AML-193 (cell line): ENCODE data around the gene SLC25A12.
"Not testable (repeated sequence)": the region's sequence is repeated elsewhere in the genome, so short reads cannot be mapped to it uniquely, and the experiment has no call there.

Experiments used
- DNase-seq, 2 experiments: peaks; one replicate each; lab custom pipeline; 2025; lab: John Stamatoyannopoulos, UW

The SLC25A12 gene, protein sequence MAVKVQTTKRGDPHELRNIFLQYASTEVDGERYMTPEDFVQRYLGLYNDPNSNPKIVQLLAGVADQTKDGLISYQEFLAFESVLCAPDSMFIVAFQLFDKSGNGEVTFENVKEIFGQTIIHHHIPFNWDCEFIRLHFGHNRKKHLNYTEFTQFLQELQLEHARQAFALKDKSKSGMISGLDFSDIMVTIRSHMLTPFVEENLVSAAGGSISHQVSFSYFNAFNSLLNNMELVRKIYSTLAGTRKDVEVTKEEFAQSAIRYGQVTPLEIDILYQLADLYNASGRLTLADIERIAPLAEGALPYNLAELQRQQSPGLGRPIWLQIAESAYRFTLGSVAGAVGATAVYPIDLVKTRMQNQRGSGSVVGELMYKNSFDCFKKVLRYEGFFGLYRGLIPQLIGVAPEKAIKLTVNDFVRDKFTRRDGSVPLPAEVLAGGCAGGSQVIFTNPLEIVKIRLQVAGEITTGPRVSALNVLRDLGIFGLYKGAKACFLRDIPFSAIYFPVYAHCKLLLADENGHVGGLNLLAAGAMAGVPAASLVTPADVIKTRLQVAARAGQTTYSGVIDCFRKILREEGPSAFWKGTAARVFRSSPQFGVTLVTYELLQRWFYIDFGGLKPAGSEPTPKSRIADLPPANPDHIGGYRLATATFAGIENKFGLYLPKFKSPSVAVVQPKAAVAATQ

DNA sequence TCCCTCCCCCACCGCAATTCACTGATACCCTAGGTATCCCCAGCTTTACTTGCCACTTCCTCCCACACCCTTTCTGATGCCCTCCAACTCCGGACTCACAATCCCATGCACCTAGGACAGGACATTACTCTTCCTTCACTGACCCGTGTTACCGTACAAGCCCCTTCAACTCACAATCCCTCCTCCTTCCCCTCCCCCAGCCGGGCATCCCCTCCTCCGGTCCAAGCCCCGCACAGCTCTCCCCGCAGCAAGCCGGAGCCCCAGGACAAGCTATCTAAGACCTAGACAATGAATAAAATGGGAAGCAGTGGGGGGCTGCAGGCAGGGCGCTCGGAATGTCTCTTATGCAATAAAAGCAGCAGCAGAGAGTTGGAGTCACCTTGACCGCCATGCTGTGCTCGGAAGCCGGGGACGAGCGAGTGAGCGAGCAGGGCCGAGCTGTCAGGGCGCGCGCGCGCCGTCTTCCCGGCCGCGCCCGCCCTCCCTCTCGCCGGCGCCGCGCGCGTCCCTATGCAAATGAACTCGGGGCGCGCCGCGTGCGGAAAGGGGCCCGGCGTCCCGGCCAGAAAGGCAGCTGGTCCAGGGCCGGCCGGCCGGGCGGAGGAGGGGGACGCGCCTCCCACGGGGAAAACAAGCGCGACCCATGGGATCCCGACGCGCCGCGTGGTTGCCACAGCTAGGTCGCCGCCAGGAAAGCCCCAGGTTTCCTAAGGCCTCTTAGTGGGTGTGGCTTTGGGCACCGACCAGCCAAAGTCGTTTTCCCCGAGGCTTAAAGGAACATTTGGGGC is at the start of gene SLC25A12:
Gene SLC25A12 (minus strand): TSS at position 421 of the 788 bp plus-strand sequence. CDS start 30 bp downstream, at position 391.
- DNase-seq: peak; percentile 84 to 85

DNA sequence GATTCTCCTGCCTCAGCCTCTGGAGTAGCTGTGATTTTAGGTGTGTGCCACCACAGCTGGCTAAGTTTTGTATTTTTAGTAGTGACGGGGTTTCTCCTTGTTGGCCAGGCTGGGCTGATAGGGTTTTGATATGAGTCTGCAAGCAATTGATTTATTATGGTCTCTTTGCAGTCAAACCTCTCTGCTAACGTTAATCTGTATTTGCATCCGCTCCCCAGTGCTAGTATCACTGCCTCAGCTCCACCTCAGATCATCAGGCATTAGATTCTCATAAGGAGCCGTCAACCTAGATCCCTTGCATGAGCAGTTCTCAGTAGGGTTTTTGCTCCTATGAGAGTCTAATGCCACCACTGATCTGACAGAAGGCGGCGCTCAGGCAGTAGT is 47.3 kb upstream of the SLC25A12 start:
- DNase-seq: no peak

DNA sequence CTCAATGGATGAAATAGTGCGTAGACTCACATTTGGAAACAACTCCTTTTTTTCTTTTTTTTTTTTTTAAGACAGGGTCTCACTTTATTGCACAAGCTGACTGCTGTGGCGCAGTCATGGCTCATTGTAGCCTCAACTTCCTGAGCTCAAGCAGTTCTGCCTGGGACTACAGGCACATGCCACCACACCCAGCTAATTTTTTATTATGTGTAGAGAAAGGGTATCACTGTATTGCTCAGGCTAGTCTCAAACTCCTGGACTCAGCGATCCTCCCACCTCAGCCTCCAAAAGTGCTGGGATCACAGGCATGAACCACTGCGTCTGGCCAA is 45.7 kb upstream of the SLC25A12 start:
- DNase-seq: peak in 1 of 2 experiments; percentile 10

DNA sequence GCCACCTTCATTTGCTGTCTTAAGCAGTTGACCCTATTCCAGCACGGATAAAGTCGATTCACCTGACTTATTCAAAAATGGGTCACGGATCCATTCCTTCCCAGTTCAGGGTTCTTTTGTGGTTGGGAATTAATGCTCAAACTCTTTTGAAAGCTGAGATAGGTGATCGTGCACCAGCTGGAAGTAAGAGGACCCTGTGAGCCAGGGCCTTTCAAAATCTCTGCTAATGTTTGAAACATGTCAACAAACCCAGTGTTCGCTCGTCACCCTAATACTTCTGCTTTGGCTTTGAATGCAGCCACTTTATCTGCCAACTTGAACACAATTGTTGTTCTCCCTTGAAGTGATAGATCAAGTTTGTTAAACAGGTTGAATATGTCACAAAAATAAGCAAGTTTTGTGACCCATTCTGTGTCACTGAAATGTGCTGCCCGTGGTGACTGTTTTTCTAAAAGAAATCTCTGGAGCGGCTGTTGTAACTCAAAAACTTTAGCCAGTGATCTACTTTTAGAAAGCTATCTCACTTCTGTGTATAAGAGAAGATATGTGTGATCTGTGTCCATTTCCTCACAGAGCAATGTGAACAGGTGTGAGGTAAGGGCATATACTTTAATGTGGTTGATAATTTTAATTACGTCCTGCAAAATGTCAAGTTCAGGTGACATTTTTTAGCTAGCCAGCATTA is 45.2 kb upstream of the SLC25A12 start:
- DNase-seq: no peak

DNA sequence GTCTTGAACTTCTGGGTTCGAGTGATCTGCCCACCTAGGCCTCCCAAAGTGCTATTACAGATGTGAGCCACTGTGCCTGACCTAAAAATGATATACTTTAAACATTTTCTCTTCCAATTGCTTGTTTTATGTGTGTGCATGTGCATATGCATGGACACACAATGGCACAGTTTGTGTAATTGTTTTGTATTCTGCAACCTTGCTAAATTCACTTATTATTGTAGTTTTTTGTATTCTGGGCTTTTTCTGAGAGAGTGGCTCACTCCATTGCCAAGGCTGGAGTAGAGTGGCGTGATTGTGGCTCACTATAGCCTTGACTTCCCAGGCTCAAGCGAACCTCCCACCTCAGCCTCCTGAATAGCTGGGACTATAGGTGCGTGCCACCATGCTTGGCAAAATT is 36.3 kb upstream of the SLC25A12 start:
- DNase-seq: no peak

DNA sequence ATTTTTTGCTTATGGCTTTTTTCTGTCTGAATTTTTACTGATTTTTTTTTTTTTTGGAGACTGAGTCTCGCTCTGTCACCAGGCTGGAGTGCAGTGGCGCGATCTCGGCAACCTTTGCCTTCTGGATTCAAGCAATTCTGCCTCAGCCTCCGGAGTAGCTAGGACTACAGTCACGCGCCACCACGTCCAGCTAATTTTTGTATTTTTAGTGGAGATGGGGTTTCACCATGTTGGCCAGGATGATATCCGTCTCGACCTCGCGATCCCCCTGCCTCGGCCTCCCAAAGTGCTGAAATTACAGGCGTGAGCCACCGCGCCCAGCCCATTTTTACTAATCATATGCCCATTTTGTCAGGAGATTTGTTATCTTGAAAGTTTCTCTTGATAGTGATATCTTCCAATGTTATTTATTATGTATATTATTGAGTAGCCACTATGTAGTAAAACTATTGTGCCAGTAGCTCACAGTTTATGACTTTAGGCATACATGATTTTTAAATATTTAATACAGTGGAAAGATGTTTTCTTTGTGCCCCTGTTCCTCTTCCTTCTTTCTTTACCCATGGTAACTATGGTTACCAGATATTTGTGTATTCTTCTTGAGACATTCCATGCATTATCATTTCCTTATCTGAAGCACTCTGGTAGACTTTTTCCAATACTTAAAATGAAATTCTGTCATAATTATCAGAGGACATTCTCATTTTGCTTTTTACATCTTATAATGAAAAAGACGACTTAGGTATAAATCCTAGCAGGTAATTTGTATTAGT is 30.3 kb upstream of the SLC25A12 start:
- peak; percentile 32 to 42 for DNase-seq

DNA sequence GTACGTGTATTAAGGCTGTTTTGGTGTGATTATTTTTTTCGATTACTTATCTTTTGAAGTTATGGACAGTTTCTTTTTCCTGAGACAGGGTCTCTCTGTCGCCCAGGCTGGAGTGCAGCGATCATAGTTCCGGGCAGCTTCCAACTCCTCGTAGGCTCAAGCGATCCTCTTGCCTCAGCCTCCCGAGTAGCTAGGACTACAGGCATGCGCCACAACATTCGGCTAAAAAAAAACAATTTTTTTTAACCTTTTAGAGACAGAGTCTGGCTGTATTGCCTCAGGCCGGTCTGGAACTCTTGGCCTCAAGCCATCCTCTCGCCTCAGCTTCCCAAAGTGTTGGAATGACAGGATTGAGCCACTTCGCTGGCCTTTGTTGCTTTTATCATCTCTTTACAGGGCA is 29.2 kb upstream of the SLC25A12 start:
- DNase-seq: peak; percentile 13 to 27

DNA sequence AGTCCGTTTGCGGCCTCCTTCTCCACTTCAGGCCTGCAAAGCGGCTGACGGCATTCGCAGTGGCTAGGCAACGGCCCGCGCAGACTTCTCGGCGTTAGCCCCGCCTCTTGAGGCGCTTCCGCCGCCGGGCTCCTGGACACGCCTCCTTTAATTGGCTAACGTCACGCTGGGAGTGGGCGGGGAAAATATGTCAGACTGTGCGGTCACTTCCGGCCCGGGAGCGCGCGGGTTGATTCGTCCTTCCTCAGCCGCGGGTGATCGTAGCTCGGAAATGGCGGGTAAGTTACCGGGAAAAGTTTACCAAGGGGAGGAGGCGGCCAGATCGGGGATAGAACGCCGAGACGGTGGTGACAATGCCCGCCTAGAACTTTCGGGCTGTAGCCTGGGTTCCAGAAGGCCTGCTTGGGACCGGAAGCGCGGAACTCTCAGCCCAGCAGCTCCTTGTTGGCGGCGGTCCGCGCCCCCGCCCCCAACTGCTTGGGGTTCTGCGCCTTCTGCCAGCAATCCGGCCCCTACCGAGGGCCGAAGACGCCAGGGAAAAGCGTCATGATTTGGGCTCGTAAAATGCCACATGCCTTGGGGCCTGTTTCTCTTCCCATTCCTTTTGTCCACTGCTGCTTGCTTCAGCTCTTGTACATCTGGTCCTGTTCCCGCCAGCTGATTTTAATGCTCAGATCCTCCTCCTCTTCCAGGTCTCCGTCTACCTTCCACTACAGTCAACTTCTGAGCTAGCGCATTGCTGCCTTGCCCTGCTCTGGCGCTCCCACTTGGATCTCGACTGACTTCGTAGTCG is 28.4 kb upstream of the SLC25A12 start, which contains the start of gene HAT1:
Gene HAT1 (plus strand): TSS at position 232 of the 793 bp plus-strand sequence. CDS start 40 bp downstream, at position 272.
- peak; percentile 95 to 96 for DNase-seq

DNA sequence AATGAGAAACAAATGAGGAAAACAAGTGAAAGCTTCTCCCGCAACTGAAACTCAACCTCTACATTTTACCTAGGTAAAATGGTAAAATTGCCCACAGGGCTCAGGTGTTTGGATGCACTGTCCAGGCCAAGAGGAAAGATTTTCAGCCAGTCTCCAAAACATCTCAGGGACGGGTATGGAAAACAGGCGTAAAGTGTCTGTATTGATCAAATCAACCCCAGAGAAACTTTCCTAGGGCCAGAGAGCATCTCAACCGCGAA is 27.9 kb upstream of the SLC25A12 start:
- DNase-seq: no peak

DNA sequence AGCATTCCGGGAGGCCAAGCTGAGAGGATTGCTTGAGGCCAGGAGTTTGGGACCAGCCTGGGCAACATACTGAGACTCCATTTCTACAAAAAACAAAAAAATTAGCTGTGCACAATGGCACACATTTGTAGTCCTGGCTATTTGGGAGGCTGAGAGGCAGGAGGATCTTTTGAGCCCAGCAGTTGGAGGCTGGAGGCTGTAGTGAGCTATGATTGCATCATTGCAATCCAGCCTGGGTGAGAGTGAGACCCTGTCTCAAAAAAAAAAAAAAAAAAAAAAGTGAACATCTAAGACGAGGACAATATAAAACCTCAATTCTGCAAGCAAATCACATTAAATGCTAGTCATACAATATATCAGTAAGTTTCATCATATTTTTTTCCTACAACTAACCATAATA is 25.4 kb upstream of the SLC25A12 start:
- no peak for DNase-seq

DNA sequence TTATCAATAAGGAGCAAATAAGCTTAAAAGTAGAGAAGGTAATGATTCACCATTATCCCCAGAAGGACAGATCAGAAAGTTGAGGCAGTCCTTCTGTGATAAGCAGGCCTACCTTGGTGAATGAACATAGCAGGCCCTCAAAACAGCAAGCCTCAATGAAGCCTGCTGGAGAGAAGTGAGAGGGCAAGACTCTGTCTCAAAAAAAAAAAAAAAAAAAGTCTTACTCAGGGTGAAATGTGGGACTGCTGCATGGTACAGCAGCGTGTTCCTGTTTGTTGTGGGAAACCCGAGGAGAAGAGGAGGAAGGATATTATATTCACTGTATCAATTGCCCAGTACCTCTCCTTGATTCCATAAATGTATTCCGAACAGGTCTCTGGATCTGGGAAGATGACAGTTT is 19.5 kb upstream of the SLC25A12 start:
- no peak for DNase-seq

DNA sequence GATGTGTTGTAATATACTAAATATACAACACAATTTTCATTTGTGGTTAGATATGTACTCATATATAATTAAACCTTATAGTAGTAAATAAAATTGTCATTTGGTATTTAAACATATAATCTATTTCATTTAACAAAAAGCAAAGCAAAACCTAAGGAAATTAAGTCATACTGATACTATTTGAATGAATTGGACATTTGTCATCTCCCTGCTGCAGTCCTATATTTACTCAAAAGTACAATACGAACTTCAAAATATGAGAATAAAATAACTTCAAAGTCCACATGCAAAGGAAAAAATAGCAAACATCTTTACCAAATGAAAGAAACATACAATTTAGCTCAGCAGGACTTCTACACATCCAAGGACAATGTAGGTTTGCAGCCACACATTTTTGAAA is 16.4 kb upstream of the SLC25A12 start:
- no peak for DNase-seq

DNA sequence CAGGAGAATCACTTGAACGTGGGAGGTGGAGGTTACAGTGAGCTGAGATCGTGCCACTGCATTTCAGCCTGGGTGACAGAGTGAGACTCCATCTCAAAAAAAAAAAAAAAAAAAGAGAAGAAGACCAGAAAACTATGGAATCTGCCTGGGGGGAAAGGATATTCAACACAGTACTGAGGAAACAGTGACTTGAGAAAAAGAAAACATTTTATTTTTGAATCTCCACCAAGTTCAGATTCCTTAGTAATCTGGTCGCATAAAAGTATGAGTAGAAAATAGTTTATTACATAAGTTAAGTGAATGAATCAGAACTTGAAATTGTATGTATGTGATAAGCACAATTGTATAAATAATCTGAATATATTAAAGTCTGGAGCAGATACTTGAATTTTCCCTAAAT is 15.2 kb upstream of the SLC25A12 start:
- DNase-seq: no peak

DNA sequence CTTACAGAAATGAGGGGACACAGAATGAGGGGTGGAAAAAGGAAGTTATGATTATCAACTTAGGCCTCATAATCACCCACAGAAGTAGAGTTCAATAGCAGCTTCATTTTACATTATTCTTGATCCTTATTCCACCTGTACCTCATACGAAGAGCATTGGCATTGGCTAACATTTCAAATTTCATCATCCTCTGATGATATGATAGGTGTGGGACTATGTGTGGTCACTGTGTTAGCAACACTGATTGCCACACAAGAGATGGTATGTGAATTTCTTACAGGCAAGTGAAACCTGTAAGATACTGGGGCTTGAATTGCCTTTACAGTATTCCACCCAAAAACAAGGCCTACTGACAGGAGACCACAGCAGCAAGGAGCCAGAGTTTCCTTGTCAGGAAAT is 14.2 kb upstream of the SLC25A12 start:
- DNase-seq: no peak

DNA sequence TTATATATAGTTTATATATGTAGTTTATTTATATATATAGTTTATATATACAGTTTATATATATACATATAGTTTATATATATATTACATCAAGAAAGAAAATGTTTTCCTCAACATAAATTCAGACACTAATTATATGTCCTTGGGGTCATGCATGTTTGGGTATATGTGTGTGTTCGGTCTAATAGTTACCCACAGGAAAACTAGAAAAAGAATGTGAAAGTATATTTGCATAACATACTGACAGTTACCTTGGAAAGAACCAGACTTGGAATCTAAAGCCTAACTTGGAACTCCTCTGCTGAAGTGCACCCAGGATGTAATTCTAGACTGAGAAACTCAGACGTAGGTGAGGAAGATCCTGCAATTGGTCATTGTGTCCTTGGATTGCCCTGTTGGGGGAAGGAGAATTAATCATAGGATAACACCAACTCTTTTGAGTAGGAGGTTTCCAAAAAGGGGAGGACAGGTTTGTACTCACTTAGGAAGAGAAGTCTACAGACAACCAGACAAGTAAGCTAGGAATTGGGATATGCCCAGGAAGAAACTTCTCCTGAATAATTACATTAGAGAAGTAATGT is 8.9 kb upstream of the SLC25A12 start:
- no peak for DNase-seq

DNA sequence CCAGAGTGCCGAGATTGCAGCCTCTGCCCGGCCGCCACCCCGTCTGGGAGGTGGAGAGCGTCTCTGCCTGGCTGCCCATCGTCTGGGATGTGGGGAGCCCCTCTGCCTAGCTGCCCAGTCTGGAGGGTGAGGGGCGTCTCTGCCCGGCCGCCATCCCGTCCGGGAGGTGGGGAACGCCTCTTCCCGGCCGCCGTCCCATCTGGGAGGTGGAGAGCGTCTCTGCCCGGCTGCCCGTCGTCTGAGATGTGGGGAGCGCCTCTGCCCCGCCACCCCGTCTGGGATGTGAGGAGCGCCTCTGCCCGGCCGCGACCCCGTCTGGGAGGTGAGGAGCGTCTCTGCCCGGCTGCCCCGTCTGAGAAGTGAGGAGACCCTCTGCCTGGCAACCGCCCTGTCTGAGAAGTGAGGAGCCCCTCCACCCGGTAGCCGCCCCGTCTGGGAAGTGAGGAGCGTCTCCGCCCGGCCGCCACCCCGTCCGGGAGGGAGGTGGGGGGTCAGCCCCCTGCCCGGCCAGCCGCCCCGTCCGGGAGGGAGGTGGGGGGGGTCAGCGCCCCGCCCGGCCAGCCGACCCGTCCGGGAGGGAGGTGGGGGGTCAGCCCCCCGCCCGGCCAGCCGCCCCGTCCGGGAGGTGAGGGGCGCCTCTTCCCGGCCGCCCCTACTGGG is 5.7 kb upstream of the SLC25A12 start:
- DNase-seq: not testable (repeated sequence)

DNA sequence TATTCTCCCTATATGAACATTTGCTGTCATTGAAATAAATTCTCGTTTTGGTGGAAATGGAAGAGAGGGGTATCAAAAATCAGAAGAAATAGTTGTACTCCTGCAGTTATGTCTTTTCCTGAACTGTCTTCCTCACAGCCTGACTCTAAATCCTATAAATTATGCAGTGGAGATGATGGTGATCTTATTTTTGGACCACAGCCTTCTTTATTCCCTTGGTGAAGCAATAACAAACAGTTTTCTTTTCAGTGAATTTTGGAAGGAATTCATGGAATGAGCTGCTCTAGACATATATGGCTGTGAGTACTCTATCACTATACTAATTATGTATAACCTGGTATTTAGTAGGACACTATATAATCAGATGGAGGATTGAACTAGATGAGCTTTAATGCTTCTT is 1.7 kb upstream of the SLC25A12 start:
- DNase-seq: no peak

DNA sequence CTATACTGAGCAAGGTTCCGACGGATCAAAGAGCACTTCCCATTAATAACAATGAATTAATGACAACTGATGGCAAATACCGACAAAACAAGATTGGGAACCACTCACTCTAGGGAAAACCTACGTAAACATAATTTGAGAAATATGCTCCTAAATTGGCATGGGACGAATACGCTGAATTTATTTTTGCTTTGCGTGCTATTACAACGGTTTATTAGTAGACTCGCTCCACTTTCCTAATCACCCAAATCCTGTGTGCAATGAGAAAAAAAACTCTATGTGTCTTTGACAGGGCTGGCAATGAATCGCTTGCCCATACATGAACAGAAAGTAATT is 536 bp upstream of the SLC25A12 start:
- DNase-seq: no peak

DNA sequence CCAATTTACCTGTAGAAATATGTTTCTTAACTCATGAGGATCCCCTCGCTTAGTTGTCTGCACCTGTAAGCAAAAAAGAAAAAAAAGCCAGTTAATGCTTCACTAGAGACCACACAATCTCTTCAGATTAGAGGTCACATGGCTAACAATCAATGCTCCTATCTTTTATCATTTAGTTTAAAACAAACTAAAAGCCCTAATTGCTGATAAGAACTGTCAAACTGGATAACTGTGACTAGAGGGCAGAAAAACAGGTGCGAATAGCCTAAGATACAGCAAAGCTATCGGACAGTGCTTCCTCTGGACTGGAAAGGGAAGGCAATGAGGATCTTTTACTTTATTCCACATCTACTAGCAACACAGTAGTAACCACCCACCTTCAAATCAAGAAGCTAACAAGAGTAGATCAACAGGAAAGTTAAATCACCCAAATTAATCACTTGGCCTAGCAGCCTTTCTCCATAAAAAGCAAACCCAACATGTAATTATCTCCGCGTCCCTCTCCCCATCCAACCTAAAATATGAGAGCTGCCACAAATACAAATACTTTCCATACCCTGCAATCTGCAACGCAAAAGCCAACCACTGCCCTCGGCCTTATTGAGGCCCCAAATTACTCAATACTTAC is 734 bp downstream of the SLC25A12 start:
- peak in 1 of 2 experiments; percentile 36 for DNase-seq

DNA sequence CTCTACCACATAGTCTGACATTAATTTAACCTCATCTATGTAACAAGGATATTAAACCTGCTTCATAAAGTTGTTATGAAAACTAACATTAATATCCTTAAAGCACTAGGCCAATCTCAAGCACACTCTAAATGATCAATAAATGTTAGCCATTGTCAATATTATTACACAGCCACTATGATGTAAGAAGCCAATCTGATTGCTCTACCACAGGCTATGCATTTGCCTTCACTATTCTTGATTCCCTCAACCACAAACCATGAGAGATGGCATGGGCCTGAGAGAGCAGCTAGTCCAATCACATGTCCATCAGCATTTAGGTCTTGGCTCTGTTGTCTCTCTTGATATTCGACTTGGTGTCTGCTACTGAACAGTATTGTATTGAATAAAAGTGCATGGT is 4.2 kb downstream of the SLC25A12 start:
- DNase-seq: no peak
